DLD1 (cell line): ENCODE results near the gene MICAL2.

ENCODE experiments used
- in situ Hi-C: cut with HindIII; loops from 2 replicates; pipeline ENCODE4 v1.10.0; 2017; ENCODE audit warnings: low sequenced_read_pairs

The MICAL2 gene

GRCh38 chr11:12152321-12152720, 41.9 kb downstream of the MICAL2 start:
- in situ Hi-C loops: no loop called here

- in situ Hi-C loops: no loop called here
Measured at GRCh38 chr11:12154871-12155668, 44.7 kb downstream of the MICAL2 start.

GRCh38 chr11:12155696-12156095, 45.3 kb downstream of the MICAL2 start:
- in situ Hi-C loops: no loop called here

GRCh38 chr11:12156301-12157140, 46.1 kb downstream of the MICAL2 start:
- in situ Hi-C loops: no loop called here

GRCh38 chr11:12157241-12157661, 46.9 kb downstream of the MICAL2 start:
- in situ Hi-C loops: no loop called here

- in situ Hi-C loops: no loop called here
Measured at GRCh38 chr11:12158909-12159308, 48.5 kb downstream of the MICAL2 start.

GRCh38 chr11:12159351-12160099, 49.1 kb downstream of the MICAL2 start:
- in situ Hi-C loops: loop anchor here (5.0 kb wide), 1 partner anchor 72 kb away; no protein-coding TSS in a partner anchor

GRCh38 chr11:12160231-12160630, 49.8 kb downstream of the MICAL2 start:
- in situ Hi-C loops: loop anchor here (5.0 kb wide), 1 partner anchor 73 kb away; no protein-coding TSS in a partner anchor

- in situ Hi-C loops: loop anchor here (5.0 kb wide), 1 partner anchor 73 kb away; no protein-coding TSS in a partner anchor
Measured at GRCh38 chr11:12160680-12161079, 50.3 kb downstream of the MICAL2 start.

GRCh38 chr11:12161137-12161536, 50.7 kb downstream of the MICAL2 start:
- in situ Hi-C loops: loop anchor here (5.0 kb wide), 1 partner anchor 74 kb away; no protein-coding TSS in a partner anchor

GRCh38 chr11:12161603-12162350, 51.4 kb downstream of the MICAL2 start:
- in situ Hi-C loops: loop anchor here (5.0 kb wide), 1 partner anchor 74 kb away; no protein-coding TSS in a partner anchor

GRCh38 chr11:12162652-12163051, 52.3 kb downstream of the MICAL2 start:
- in situ Hi-C loops: loop anchor here (5.0 kb wide), 1 partner anchor 75 kb away; no protein-coding TSS in a partner anchor

GRCh38 chr11:12163181-12163941, 53.0 kb downstream of the MICAL2 start:
- in situ Hi-C loops: loop anchor here (5.0 kb wide), 1 partner anchor 76 kb away; no protein-coding TSS in a partner anchor

GRCh38 chr11:12164061-12165014, 53.9 kb downstream of the MICAL2 start:
- in situ Hi-C loops: loop anchor here (5.0 kb wide), 1 partner anchor 77 kb away; no protein-coding TSS in a partner anchor

GRCh38 chr11:12165237-12165875, 55.0 kb downstream of the MICAL2 start:
- in situ Hi-C loops: no loop called here

GRCh38 chr11:12166299-12167060, 56.1 kb downstream of the MICAL2 start:
- in situ Hi-C loops: no loop called here
